TTC549 (cell line): ENCODE measurements around the gene AUTS2.
"Not testable (repeated sequence)": the region's sequence is repeated elsewhere in the genome, so short reads cannot be mapped to it uniquely, and the experiment has no call there.

ENCODE experiments used
- FAIRE-seq: peaks from 2 replicates; lab custom pipeline; 2012; peaks lifted over from hg19 to GRCh38; lab: Jason Lieb, UNC

Gene AUTS2

GRCh38 chr7:70586822-70587221 lies 988.5 kb downstream of the AUTS2 start:
- no peak for FAIRE-seq

DNA sequence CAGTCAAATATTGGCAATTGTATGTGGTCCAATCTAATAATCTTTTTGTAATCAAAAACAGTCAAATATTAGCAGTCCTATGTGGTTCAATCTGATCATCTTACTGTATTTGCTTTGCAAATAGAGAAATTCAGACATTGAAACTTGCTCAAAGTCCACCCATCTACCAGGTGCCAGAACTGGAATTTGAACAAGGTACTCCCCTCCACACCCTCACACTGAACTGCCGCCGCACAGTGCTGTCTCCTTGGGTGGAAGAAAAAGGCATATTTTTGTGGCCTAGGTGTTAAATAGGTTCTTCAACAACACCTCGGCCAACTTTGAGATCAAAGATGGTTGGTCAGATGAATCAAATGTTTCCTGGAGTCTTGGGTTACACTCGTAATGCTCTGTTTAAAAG lies 989.5 kb downstream of the AUTS2 start:
- FAIRE-seq: no peak

- FAIRE-seq: no peak
Observed at GRCh38 chr7:70588191-70588921, 990.1 kb downstream of the AUTS2 start.

- FAIRE-seq: no peak
Observed at GRCh38 chr7:70589010-70589409, 990.7 kb downstream of the AUTS2 start.

GRCh38 chr7:70589590-70589989 lies 991.3 kb downstream of the AUTS2 start:
- no peak for FAIRE-seq

DNA sequence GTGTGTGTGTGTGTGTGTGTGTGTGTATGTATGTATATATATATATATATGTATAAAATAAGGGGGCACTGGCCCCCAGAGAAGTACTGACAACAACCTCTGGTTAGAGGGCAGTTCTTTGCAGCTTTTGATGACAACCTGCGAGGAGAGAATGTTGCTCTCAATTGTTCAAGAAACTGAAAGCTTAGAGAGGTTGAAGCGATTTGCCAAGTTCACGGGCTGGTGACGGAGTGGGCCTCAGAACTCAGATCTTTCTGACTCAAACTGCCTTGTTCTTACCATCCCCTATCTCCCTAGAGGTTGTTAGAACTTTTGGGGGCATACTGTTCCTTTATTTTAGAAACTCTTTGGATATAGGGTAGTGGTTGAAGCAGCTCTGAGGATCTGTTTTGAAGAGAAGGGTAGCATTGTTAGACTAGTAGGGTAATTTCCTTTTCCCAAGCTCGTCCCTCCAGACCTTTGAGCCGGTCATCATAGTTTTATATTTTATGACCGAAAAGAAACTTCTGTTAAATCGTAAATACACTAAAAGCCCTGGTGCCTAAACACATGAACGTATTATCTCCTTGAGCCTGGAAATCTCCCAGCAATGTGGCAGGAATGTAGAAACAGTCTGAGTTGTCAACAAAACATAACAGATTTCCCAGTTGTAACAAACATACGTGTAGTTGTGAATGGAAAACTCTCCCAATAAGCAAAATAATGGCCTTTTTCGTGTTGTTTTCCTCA lies 992.0 kb downstream of the AUTS2 start:
- no peak for FAIRE-seq

DNA sequence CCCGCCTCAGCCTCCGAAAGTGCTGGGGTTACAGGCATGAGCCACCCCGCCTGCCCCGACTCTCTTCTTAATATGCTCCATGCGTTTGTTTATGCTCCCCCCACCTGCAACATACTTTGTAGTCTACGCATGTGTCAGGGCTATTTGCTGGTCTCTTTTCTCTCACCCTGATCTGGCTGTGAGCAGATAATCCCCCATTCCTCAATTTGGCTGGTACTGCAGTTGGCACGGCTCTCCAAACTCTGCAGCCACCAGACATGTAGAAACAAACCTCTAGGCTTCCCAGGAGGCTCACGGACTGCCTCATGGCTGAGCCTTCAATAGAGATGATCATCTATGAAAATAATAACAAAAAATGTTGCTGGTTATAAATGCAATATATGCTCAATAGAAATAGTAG lies 993.4 kb downstream of the AUTS2 start:
- no peak for FAIRE-seq

DNA sequence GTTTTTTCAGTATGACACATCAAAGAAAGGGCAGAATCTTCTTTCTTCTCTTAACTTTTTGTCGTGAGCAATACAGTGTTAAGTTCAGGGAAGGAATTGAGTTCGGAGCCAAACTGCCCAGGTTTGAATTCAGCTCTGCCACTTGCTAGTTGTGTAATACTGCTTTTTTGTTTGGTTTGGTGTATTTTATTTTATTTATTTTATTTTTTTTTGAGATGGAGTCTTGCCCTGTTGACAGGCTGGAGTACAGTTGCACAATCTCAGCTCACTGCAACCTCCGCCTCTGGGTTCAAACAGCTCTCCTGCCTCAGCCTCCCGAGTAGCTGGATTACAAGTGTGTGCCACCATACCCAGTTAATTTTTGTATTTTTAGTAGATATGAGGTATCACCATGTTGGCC lies 993.9 kb downstream of the AUTS2 start:
- no peak for FAIRE-seq

GRCh38 chr7:70594170-70594569 lies 995.9 kb downstream of the AUTS2 start:
- no peak for FAIRE-seq

- not testable (repeated sequence) for FAIRE-seq
Observed at GRCh38 chr7:70594885-70595284, 996.6 kb downstream of the AUTS2 start.

DNA sequence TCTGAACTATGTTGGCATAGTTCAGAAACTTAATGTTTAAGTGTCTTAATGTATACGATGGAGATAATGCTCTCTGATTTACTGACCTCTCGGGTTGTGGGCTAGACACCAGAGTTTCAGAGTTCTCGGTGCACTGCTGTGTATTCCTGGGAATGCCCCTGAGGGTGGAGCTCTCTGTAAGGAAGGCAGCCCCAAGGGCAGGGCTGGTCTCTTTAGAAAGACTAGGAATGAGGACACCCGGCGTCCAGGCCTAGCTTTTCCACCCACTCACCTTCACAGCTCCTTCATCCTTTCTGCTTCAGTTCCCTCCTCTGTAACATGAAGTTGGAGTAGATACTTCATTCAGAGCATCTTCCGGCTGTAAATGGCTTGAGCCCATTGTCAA lies 997.1 kb downstream of the AUTS2 start:
- no peak for FAIRE-seq

DNA sequence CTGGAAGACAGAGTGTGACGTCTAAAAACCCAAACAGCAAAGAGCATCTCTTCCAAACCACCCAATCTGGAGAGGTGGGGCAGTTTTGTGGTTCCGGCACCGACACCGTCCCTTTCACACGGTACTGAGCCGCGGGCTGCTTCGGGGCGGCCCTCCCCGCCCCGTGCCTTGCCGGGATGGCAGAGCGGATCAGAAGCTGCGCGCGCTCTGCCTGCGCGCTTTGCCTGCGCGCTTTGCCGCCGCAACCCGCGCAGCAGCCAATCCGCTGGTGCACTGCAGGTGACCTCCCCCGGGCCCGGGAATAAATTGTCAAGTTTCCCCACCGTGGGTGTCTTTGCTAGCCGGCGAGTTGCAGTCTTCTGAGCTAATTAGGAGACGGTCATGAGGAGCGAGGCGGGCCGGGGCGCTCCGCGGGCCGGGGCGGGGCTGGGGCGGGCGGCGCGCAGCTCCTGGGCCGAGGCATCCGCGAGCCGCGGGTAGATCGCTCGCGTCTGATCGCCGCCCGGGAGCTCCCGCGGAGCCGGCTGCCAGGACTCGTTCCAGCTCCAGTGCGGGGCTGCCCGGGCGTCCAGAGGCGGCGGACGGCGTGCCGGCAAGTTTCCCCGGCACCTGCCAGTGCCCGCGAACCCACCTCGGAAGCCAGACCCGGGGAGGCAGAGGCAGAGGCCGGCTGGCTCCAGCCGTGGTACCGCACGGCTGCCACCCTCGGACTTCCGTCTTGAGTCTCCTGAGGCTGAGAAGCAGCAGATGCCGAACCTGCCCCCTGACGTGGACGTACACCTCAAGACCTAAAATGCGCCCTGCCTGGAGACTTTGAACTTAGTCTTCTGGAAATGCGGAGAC lies 997.7 kb downstream of the AUTS2 start:
- FAIRE-seq: no peak

DNA sequence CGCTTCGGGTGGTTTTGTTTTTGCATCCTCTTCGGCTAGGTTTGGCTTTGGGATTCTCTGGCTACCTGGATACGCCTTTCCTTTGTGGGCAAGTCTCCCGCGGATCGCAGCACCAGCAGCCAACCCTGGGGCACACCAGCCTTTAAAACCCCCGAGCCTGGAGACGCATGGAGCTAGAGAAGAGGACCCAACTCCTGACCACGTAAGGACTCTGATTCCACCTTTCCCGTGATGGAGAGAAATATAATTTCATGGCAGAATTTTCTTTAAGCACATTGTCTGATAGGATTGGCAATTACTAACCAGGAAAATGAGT lies 998.3 kb downstream of the AUTS2 start:
- no peak for FAIRE-seq

GRCh38 chr7:70597066-70597465 lies 998.8 kb downstream of the AUTS2 start:
- FAIRE-seq: no peak

DNA sequence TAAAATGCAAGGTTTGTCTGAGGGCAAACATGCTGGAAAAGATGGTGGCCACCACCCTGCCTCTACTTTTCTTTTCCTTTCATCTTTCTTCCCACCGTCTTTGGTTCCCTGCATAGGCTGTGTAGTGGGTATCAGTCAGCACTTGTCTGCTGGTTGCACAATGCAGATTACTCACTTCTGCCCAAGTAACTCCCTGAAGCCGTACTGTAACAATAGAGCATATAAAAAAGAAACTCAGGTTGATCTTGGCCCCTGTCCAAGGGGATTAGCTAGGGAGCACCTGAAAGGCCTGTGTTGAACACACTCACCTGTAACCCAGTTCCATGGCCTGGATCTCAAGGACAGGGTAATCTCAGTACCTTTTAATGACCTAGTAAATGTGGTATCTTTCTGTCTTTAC lies 1000.7 kb downstream of the AUTS2 start:
- no peak for FAIRE-seq

DNA sequence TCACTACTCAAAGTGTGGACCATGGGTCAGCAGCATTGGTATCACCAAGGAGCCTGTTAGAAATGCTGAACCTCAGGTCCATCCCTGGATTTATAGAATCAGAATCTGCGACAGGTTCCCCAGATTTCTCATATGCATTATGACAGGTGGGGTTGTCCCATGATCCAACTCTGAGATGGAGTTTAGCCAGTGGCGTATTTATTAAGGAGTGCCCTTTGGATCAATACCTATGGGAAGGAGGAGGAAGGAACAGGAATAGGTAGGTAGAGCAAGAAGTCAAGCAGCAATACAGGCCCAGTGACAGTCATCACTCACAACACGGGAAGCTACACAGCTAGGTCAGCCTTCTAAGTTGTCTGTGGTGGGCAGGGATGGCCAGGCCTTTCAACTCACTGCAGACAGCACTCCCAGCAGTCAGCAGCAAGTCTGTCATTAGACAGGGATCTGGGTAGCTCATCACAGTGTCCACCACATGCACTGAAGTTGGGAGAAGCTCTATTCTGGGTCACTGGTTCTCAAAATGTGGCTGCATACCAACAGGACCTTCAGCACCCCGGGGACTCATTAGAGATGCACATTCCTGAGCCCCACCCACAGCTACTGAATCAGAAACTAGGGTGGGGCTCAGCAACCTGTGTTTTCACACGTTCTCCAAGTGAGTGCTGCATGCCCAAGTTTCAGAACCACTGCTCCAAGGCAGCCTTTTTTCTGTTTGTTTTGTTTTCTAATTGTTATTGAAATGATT lies 1001.3 kb downstream of the AUTS2 start:
- FAIRE-seq: no peak

DNA sequence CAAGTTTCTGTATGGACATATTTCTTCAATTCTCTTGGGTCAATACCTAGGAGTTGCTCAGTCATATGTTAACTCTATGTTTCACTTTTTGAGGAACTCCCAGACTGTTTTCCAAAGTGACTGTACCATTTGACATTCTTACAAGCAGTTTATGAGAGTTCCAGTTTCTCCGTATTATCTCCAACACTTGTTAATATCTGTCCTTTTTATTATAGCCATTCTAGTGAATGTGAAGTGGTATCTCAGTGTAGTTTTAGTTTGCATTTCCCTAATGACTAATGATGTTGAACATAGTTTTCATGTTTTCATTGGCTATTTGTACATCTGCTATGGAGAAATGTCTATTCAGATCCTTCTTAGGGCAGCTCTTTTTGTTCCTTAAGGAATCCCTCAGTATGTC lies 1002.7 kb downstream of the AUTS2 start:
- FAIRE-seq: no peak

- no peak for FAIRE-seq
Observed at GRCh38 chr7:70602117-70602516, 1003.8 kb downstream of the AUTS2 start.

DNA sequence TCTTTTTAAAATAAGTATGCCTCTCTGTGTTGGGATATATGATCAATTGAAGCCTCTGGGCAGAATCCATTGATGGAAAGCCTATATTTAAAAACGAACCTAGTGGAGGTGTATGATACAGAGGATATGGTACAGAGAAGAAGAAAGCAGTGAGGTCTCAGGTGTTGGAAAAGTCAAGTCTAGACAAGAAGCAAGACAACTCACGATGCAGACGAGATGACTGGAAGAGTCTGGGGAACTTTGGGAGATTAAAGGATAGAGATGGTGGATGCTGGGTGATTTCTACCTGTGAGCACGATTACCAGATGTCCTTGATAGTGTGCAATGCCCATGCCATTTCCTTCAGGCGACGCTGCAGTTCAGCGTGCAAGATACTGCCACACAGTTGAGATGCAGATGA lies 1009.0 kb downstream of the AUTS2 start:
- FAIRE-seq: no peak

DNA sequence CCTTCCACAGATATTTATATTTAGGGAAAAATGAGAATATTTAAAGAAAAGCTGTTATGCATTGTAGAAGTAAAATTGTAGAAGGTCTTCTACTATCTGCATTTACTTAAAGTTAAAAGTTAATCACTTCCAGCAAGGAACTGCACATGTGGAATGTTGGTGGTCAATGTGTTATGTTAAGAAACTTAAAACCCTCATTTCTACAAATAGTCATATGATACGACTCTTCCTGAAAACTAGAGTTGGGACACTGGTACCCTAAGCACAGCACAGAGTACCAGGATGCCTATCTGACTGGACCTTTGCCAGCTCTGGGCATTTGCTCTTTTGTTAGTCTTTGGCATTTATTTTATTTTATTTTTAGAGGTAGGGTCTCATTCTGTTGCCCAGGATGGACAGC lies 1009.5 kb downstream of the AUTS2 start:
- no peak for FAIRE-seq

GRCh38 chr7:70608229-70608628 lies 1010.0 kb downstream of the AUTS2 start:
- FAIRE-seq: no peak

DNA sequence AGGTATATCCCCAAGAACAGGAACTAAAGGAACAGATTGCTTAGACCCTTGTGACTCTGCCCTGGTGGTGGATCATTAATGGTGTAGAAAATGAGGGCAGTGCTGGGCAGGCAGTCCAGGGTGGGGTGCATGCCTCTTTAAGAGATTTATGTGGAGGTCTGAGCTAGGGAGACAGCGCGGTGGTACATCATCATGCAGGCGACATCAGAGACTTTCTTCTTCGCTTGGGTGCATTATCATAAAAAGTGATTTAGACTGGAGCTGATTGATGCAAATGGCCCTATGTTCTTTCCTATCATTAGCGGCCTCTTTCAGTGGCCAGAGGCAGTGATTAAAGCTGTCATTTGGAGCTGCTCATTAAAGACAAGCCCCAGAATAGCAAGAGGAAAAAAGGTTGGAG lies 1014.5 kb downstream of the AUTS2 start:
- no peak for FAIRE-seq
